Endothelial cell of umbilical vein (primary cell): ENCODE data around the gene LRRC7. TPM values are rescaled to one million over a fixed set of nuclear protein-coding genes. Genes with fewer than 3 reads are reported as not detected.

Experiments used
- BruUV-seq: library from RNA; stranded (reverse); fragments of 400-500 nt; replicated peaks from 2 replicates; lab custom pipeline; 2021; lab: Mats Ljungman, UMichigan
- CTCF ChIA-PET: fragments of 300-600, 350-600 bp; sonication (Branson Sonifier 250); formaldehyde crosslinking; loops from one replicate; lab custom pipeline; 2021; ENCODE audit warnings: antibody characterized with exemption, inconsistent platforms; lab: Charles Lee
- POLR2A ChIA-PET: fragments of 300-600, 350-600 bp; sonication (Branson Sonifier 250); formaldehyde crosslinking; loops from one replicate; lab custom pipeline; 2021; ENCODE audit warnings: antibody characterized with exemption, inconsistent platforms; lab: Charles Lee
- DNase-seq: peaks from one replicate; pipeline ENCODE4 v3.0.0-alpha.2; 2011; ENCODE audit warnings: low read depth, low spot score
- FAIRE-seq: peaks from 2 replicates; lab custom pipeline; 2011; peaks lifted over from hg19 to GRCh38; lab: Jason Lieb, UNC
- H2AFZ ChIP-seq: 2 replicates; pipeline ENCODE4 v1.6.0; 2012; ENCODE audit warnings: low read depth, low read length, control low read depth, inconsistent platforms
- H3K27ac ChIP-seq: 2 replicates; pipeline ENCODE4 v1.5.1; 2011; ENCODE audit warnings: low read depth, mild to moderate bottlenecking, control low read depth, low read length, moderate library complexity; ENCODE audit not compliant: insufficient read depth
- H3K27me3 ChIP-seq, 2 experiments: 2 replicates each; pipeline versions ENCODE4 v1.6.0 to v1.6.1; 2011; ENCODE audit warnings: low read length in 2 of 2, mixed read lengths in 1 of 2; ENCODE audit not compliant: control insufficient read depth in 2 of 2, insufficient read depth in 2 of 2
- H3K36me3 ChIP-seq, 2 experiments: 2 replicates in 1 of 2; 3 replicates in 1 of 2; pipeline ENCODE4 v1.5.1; 2011; ENCODE audit warnings: low read length in 2 of 2, mild to moderate bottlenecking in 1 of 2, moderate library complexity in 1 of 2; ENCODE audit not compliant: control insufficient read depth in 2 of 2, insufficient read depth in 2 of 2; ENCODE audit errors: extremely low read depth in 1 of 2
- H3K4me1 ChIP-seq: 3 replicates; pipeline ENCODE4 v1.5.1; 2011; ENCODE audit warnings: mild to moderate bottlenecking, low read length; ENCODE audit not compliant: control insufficient read depth, insufficient read depth; ENCODE audit errors: extremely low read depth
- H3K4me2 ChIP-seq: 2 replicates; pipeline ENCODE4 v1.6.1; 2011; ENCODE audit warnings: low read length, control low read depth, mixed read lengths; ENCODE audit not compliant: insufficient read depth
- H3K4me3 ChIP-seq, 3 experiments: fragments of 200-600 bp in 1 of 3; sonication (generic), shearing (Covaris generic) in 1 of 3; replicated peaks in 1 of 3; 2 replicates each; pipeline ENCODE4 v1.5.1; 2011 to 2016; ENCODE audit warnings: control low read depth in 3 of 3, low read length in 3 of 3, mild to moderate bottlenecking in 2 of 3, inconsistent platforms in 1 of 3, low read depth in 1 of 3, moderate library complexity in 1 of 3; ENCODE audit not compliant: insufficient read depth in 1 of 3
- H3K79me2 ChIP-seq: 2 replicates; pipeline ENCODE4 v1.6.0; 2012; ENCODE audit warnings: low read length, inconsistent platforms; ENCODE audit not compliant: control insufficient read depth, insufficient read depth
- H3K9ac ChIP-seq: replicated peaks from 2 replicates; pipeline ENCODE3; 2011; ENCODE audit warnings: low read length, control low read depth; ENCODE audit not compliant: insufficient read depth; ENCODE audit errors: extremely low read depth
- H3K9me1 ChIP-seq: replicated peaks from 3 replicates; pipeline ENCODE4 v1.6.0; 2011; ENCODE audit warnings: mild to moderate bottlenecking, low read length; ENCODE audit not compliant: control insufficient read depth, insufficient read depth; ENCODE audit errors: extremely low read depth
- H3K9me3 ChIP-seq: replicated peaks from 2 replicates; pipeline ENCODE4 v1.5.1; 2012; ENCODE audit warnings: low read length, inconsistent platforms; ENCODE audit not compliant: control insufficient read depth, insufficient read depth
- H4K20me1 ChIP-seq: replicated peaks from 2 replicates; pipeline ENCODE3; 2011; ENCODE audit warnings: mild to moderate bottlenecking, low read length; ENCODE audit not compliant: control insufficient read depth, insufficient read depth; ENCODE audit errors: extremely low read depth
- CTCF ChIP-seq, 2 donors: IDR thresholded peaks; 1 replicate in 1 of 2; 2 replicates in 1 of 2; pipeline ENCODE4 v1.5.1; 2011; ENCODE audit warnings: low read length in 2 of 2, mild to moderate bottlenecking in 2 of 2, moderate library complexity in 2 of 2, control low read depth in 1 of 2, inconsistent platforms in 1 of 2, low read depth in 1 of 2; ENCODE audit not compliant: insufficient read depth in 1 of 2; ENCODE audit errors: extremely low read depth in 1 of 2
- EZH2 ChIP-seq: IDR thresholded peaks from 2 replicates; pipeline ENCODE4 v1.6.1; 2012; ENCODE audit warnings: borderline replicate concordance, low read depth, mild to moderate bottlenecking, moderate library complexity, low read length, inconsistent platforms; ENCODE audit not compliant: severe bottlenecking
- FOS ChIP-seq: IDR thresholded peaks from 2 replicates; pipeline ENCODE4 v1.6.1; 2011; ENCODE audit warnings: mild to moderate bottlenecking, low read length, moderate library complexity, borderline replicate concordance; ENCODE audit not compliant: insufficient read depth
- GATA2 ChIP-seq: IDR thresholded peaks from 2 replicates; pipeline ENCODE4 v1.7.0; 2011; ENCODE audit warnings: low read depth, mild to moderate bottlenecking, moderate library complexity, mixed read lengths, low read length; ENCODE audit not compliant: insufficient read length, insufficient read depth
- JUN ChIP-seq: IDR thresholded peaks from 2 replicates; pipeline ENCODE4 v1.6.1; 2011; ENCODE audit warnings: borderline replicate concordance, low read depth; ENCODE audit not compliant: insufficient read length, insufficient read depth
- MAX ChIP-seq: IDR thresholded peaks from 2 replicates; pipeline ENCODE4 v1.6.1; 2011; ENCODE audit not compliant: insufficient read depth, insufficient read length
- MYC ChIP-seq: IDR thresholded peaks from one replicate; pipeline ENCODE4 v1.6.1; 2011; ENCODE audit warnings: mild to moderate bottlenecking, low read depth, low read length
- POLR2A ChIP-seq: IDR thresholded peaks from 2 replicates; pipeline ENCODE4 v1.6.1; 2012; ENCODE audit warnings: low read depth, mild to moderate bottlenecking, control low read depth, low read length
- POLR2AphosphoS5 ChIP-seq: IDR thresholded peaks from 2 replicates; pipeline ENCODE4 v1.6.1; 2012; ENCODE audit warnings: low read depth, mild to moderate bottlenecking, control low read depth, low read length, moderate library complexity; ENCODE audit not compliant: insufficient read depth
- dilution Hi-C: fragments of 300-500 bp; cut with MboI; formaldehyde crosslinking; loops from one replicate; pipeline ENCODE4 v1.15.0; 2019; ENCODE audit warnings: low sequenced_read_pairs; ENCODE audit not compliant: extremely low pct_ligation_motif_present
- intact Hi-C: fragments of 100-400 bp; cut with micrococcal nuclease; formaldehyde crosslinking; loops from one replicate; pipeline ENCODE4 v1.10.0; 2022
- polyA plus RNA-seq, 4 experiments: library from polyadenylated mRNA; depleted of rRNA in 3 of 4; stranded (reverse) in 3 of 4; unstranded in 1 of 4; fragments of >200 nt; gene quantifications; 2 replicates each; pipeline versions ENCODE4 v1.2.1 to v1.2.3, GENCODE V29; 2011 to 2012; ENCODE audit warnings: missing spikeins in 1 of 4
- total RNA-seq: library from RNA; stranded (reverse); gene quantifications from 2 replicates; pipeline ENCODE4 v1.2.3, GENCODE V29; 2021

The LRRC7 gene
- total and polyA plus RNA-seq, 2 donors (not counting 3 experiments of a cell fraction or from before 2014, with no cell fraction given), result 0.11 to 0.58 TPM

- Histone ChIP-seq H3K4me3 (no peak overlapping the region), H3K27ac (no peak overlapping the region), H3K36me3 (no peaks in the 10 kb centered on the region), H4K20me1 (no peaks in the 10 kb centered on the region), H3K9ac (no peak overlapping the region), H3K4me1 (no peaks in the 10 kb centered on the region), H3K9me3 (no peaks in the 10 kb centered on the region), H3K9me1 (no peaks in the 10 kb centered on the region), H2AFZ (peak overlapping the region; percentile 72), H3K4me2 (no peak overlapping the region), H3K79me2 (no peaks in the 10 kb centered on the region), H3K27me3 (no peaks in the 10 kb centered on the region)
- intact Hi-C loops (loop anchor here (1.0 to 5.0 kb wide), 5 partner anchors 98 to 476 kb away; partner anchors contain the start of gene SRSF11), dilution Hi-C loops (no loop called here)
- peak; percentile 26 to 29 for TF ChIP-seq CTCF (IDR thresholded peaks at IDR 0.05; ENCODE audit: extremely low read depth in 1 of 2, insufficient read depth in 1 of 2, low read depth in 1 of 2, low read length in 2 of 2)
- no peak for TF ChIP-seq GATA2
- TF ChIP-seq POLR2A, result no peak
- FAIRE-seq, result peak; percentile 90
- ChIA-PET POLR2A (no interaction called here), CTCF (interaction anchor here (0.8 to 2.2 kb wide), 11 partner anchors 9 to 478 kb away, joined by 3 to 15 read pairs (median 4); partner anchors contain the start of gene SRSF11)
- BruUV-seq, result no TSS peak
- DNase-seq, result peak; percentile 68
These were observed 466.7 kb downstream of the LRRC7 start for GRCh38 chr1:70034403-70034802.

GRCh38 chr1:70038025-70038424 lies 470.3 kb downstream of the LRRC7 start:
- BruUV-seq, result no TSS peak
- no peak for TF ChIP-seq MYC
- no peak for TF ChIP-seq FOS
- TF ChIP-seq POLR2AphosphoS5, result no peak
- TF ChIP-seq MAX, result no peak
- no peak for TF ChIP-seq CTCF (IDR thresholded peaks at IDR 0.05; ENCODE audit: extremely low read depth in 1 of 2, insufficient read depth in 1 of 2, low read depth in 1 of 2, low read length in 2 of 2)
- TF ChIP-seq JUN, result no peak
- TF ChIP-seq EZH2, result no peak
- TF ChIP-seq POLR2A, result no peak
- TF ChIP-seq GATA2, result no peak
- Histone ChIP-seq H3K36me3 (no peaks in the 10 kb centered on the region), H3K4me3 (no peak overlapping the region), H4K20me1 (no peaks in the 10 kb centered on the region), H2AFZ (no peak overlapping the region), H3K79me2 (no peaks in the 10 kb centered on the region), H3K27ac (no peak overlapping the region), H3K9me1 (no peaks in the 10 kb centered on the region), H3K27me3 (no peaks in the 10 kb centered on the region), H3K4me1 (no peaks in the 10 kb centered on the region), H3K9me3 (no peaks in the 10 kb centered on the region), H3K4me2 (no peak overlapping the region), H3K9ac (no peak overlapping the region)
- intact Hi-C loops, result no loop called here
- DNase-seq (no peak), FAIRE-seq (no peak)
- CTCF ChIA-PET, result no interaction called here
- POLR2A ChIA-PET, result no interaction called here
- dilution Hi-C loops, result no loop called here
